Loucy (cell line): ENCODE data around the gene MFSD6.

Experiments
- H2AFZ ChIP-seq: fragments of 200-600 bp; sonication (generic); 2 replicates; pipeline ENCODE4 v1.6.0; 2016; ENCODE audit warnings: antibody characterized with exemption, mild to moderate bottlenecking, low read length, moderate library complexity
- H3F3A ChIP-seq: fragments of 200-600 bp; 2 replicates; pipeline ENCODE4 v1.6.0; 2016; ENCODE audit warnings: antibody characterized with exemption, low read depth, mild to moderate bottlenecking
- H3K27me3 ChIP-seq: fragments of 200-600 bp; sonication (generic); 2 replicates; pipeline ENCODE4 v1.6.1; 2014; ENCODE audit warnings: low read length, mild to moderate bottlenecking; ENCODE audit not compliant: insufficient read depth, poor library complexity, severe bottlenecking
- H3K36me3 ChIP-seq: fragments of 200-600 bp; sonication (generic); 2 replicates; pipeline ENCODE4 v1.6.1; 2016; ENCODE audit warnings: low read length; ENCODE audit not compliant: insufficient read depth
- H3K4me1 ChIP-seq: fragments of 200-600 bp; sonication (generic); 2 replicates; pipeline ENCODE4 v1.5.1; 2014; ENCODE audit warnings: low read length, mild to moderate bottlenecking; ENCODE audit not compliant: insufficient read depth, poor library complexity, severe bottlenecking
- H3K4me2 ChIP-seq: fragments of 200-600 bp; sonication (generic); 2 replicates; pipeline ENCODE4 v1.6.0; 2014; ENCODE audit warnings: antibody characterized with exemption, low read length, low read depth, mild to moderate bottlenecking; ENCODE audit not compliant: poor library complexity, severe bottlenecking
- H3K4me3 ChIP-seq: fragments of 200-600 bp; sonication (generic); 2 replicates; pipeline ENCODE4 v1.5.1; 2014; ENCODE audit warnings: low read length, mild to moderate bottlenecking, mixed read lengths; ENCODE audit not compliant: poor library complexity, severe bottlenecking
- H3K79me2 ChIP-seq: fragments of 200-600 bp; sonication (generic); 2 replicates; pipeline ENCODE4 v1.6.1; 2014; ENCODE audit warnings: low read length; ENCODE audit not compliant: insufficient read depth
- H3K9ac ChIP-seq: fragments of 200-600 bp; sonication (generic); 2 replicates; pipeline ENCODE4 v1.6.0; 2014; ENCODE audit warnings: mild to moderate bottlenecking, low read depth, low read length, moderate library complexity; ENCODE audit not compliant: poor library complexity, severe bottlenecking
- H3K9me2 ChIP-seq: fragments of 200-600 bp; sonication (generic); replicated peaks from 2 replicates; pipeline ENCODE4 v1.6.1; 2016; ENCODE audit warnings: low read depth, low read length, mixed read lengths
- H3K9me3 ChIP-seq: fragments of 200-600 bp; sonication (generic); 2 replicates; pipeline ENCODE4 v1.6.1; 2014; ENCODE audit warnings: mild to moderate bottlenecking, antibody characterized with exemption, low read length, low read depth; ENCODE audit not compliant: insufficient read depth
- H4K20me1 ChIP-seq: fragments of 200-600 bp; sonication (generic); 2 replicates; pipeline ENCODE4 v1.6.0; 2014; ENCODE audit warnings: antibody characterized with exemption, low read length, mild to moderate bottlenecking; ENCODE audit not compliant: insufficient read depth, poor library complexity, severe bottlenecking
- EZH2phosphoT487 ChIP-seq: fragments of 200-600 bp; IDR thresholded peaks from 2 replicates; pipeline ENCODE4 v1.6.1; 2018; ENCODE audit warnings: antibody characterized with exemption, mild to moderate bottlenecking, moderate library complexity, borderline replicate concordance
- TF ChIP-seq, protein P1 (sequence below): fragments of 200-600 bp; sonication (generic); conservative IDR thresholded peaks from 2 replicates; pipeline ENCODE4 v1.5.1; 2014; ENCODE audit warnings: mild to moderate bottlenecking, antibody characterized with exemption, low read length

MFSD6 gene

DNA sequence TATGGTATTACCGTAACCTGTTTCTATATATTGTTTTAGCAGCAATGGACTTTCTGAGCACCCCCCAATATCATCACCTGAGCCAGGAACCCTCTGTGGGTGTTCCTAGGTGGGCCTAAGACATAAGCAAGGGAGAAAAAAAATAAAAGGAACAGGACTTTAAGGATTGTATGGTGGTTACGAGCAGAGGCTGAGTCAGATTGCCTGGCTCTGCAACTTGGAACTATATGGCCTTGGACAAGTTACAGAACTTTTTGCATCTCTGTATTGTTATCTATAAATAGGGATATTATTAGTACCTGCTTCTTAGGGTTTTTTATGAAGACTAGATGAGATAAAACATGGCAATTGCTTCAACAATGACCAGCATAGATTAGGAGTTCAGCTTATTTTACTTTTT, 34.9 kb downstream of the MFSD6 start:
- Histone ChIP-seq H3K9me3 (no peaks in the 10 kb centered on the region), H3K27me3 (no peaks in the 10 kb centered on the region), H2AFZ (no peak overlapping the region), H3K4me3 (no peak overlapping the region), H3K4me1 (peaks cover 3% of the 10 kb centered on the region), H3F3A (no peaks in the 10 kb centered on the region), H3K9me2 (no peaks in the 10 kb centered on the region), H3K36me3 (no peaks in the 10 kb centered on the region), H3K79me2 (peaks cover 42% of the 10 kb centered on the region), H4K20me1 (no peaks in the 10 kb centered on the region), H3K9ac (no peak overlapping the region), H3K4me2 (no peak overlapping the region)
- TF ChIP-seq, protein P1, sequence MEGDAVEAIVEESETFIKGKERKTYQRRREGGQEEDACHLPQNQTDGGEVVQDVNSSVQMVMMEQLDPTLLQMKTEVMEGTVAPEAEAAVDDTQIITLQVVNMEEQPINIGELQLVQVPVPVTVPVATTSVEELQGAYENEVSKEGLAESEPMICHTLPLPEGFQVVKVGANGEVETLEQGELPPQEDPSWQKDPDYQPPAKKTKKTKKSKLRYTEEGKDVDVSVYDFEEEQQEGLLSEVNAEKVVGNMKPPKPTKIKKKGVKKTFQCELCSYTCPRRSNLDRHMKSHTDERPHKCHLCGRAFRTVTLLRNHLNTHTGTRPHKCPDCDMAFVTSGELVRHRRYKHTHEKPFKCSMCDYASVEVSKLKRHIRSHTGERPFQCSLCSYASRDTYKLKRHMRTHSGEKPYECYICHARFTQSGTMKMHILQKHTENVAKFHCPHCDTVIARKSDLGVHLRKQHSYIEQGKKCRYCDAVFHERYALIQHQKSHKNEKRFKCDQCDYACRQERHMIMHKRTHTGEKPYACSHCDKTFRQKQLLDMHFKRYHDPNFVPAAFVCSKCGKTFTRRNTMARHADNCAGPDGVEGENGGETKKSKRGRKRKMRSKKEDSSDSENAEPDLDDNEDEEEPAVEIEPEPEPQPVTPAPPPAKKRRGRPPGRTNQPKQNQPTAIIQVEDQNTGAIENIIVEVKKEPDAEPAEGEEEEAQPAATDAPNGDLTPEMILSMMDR: no peak
- no peak for TF ChIP-seq EZH2phosphoT487

DNA sequence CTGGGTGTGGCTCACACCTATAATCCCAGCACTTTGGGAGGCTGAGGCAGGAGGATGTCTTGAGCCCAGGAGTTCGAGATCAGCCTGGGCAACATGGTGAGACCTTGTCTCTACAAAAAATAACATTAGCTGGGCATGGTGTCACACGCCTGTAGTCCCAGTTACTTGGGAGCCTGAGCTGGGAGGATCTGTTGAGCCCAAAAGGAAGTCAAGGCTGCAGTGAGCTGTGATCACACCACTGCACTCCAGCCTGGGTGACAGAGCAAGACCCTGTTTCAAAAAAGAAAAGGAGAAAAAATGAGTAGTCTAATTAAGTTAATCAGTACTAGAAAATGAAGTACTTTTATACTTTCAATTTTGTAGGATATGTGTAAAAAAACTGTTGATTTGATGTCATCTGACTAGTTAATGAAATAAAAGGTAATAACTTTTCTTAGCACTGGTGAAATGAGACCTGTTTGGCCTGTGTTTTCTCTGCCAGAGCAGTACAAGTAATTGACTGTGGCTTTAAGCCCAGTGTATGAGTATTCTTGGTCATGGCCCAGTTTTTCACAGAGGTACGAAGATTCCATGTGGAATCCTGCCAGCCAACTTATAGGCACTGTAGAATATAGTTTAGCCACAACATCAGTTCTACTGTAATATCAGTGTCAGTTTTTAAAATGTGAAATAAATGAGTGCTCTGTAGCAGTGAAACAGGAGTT, 35.8 kb downstream of the MFSD6 start:
- TF ChIP-seq, protein P1: no peak
- no peak for TF ChIP-seq EZH2phosphoT487
- H3K27me3 ChIP-seq: no peaks in the 10 kb centered on the region
- H3F3A ChIP-seq: no peaks in the 10 kb centered on the region
- peaks cover 3% of the 10 kb centered on the region for H3K4me1 ChIP-seq
- H3K9ac ChIP-seq: no peak overlapping the region
- no peak overlapping the region for H3K4me2 ChIP-seq
- H3K36me3 ChIP-seq: no peaks in the 10 kb centered on the region
- no peak overlapping the region for H2AFZ ChIP-seq
- no peak overlapping the region for H3K4me3 ChIP-seq
- peaks cover 45% of the 10 kb centered on the region for H3K79me2 ChIP-seq
- H4K20me1 ChIP-seq: no peaks in the 10 kb centered on the region
- H3K9me2 ChIP-seq: no peaks in the 10 kb centered on the region
- no peaks in the 10 kb centered on the region for H3K9me3 ChIP-seq

DNA sequence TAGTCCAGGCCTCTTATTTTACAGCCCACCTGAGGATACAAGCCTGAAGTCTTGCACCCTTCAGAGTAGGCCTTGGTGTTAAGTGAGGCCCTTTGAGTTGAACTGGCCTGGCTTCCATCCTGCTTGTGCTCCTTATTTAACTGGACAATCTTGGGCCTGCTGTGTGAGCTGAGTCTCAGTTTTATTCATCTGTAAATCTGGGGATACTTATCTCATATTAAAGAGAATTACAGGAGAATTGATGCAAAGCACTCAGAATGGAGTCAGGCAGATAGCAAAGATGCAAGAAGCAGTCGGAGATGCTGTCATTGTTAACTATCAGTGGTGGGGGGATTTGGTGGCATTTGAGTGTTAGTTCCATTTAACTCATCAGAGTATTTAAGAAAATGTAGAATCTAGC, 36.8 kb downstream of the MFSD6 start:
- Histone ChIP-seq H3F3A (no peaks in the 10 kb centered on the region), H3K9ac (no peak overlapping the region)

More for the DNA sequence above, 36.8 kb downstream of the MFSD6 start:
- Histone ChIP-seq H3K36me3 (no peaks in the 10 kb centered on the region), H3K4me3 (no peak overlapping the region), H4K20me1 (no peaks in the 10 kb centered on the region), H3K9me3 (no peaks in the 10 kb centered on the region), H3K9me2 (no peaks in the 10 kb centered on the region), H3K4me2 (no peak overlapping the region), H2AFZ (no peak overlapping the region), H3K79me2 (peaks cover 45% of the 10 kb centered on the region), H3K4me1 (peaks cover 3% of the 10 kb centered on the region), H3K27me3 (no peaks in the 10 kb centered on the region)
- TF ChIP-seq EZH2phosphoT487: no peak
- TF ChIP-seq, protein P1: no peak
